GM21723 (cell line): ENCODE data around the gene RTRAF.

Experiments
- ATAC-seq: cut with Tn5 transposase; IDR thresholded peaks from one replicate; pipeline ENCODE4 v1.9.1; 2021; ENCODE audit warnings: mild to moderate bottlenecking, moderate library complexity; ENCODE audit not compliant: unreplicated experiment

The RTRAF gene

GRCh38 chr14:52048641-52049204, 59.4 kb downstream of the RTRAF start:
- no peak for ATAC-seq

GRCh38 chr14:52049271-52049670, 59.9 kb downstream of the RTRAF start:
- no peak for ATAC-seq

DNA sequence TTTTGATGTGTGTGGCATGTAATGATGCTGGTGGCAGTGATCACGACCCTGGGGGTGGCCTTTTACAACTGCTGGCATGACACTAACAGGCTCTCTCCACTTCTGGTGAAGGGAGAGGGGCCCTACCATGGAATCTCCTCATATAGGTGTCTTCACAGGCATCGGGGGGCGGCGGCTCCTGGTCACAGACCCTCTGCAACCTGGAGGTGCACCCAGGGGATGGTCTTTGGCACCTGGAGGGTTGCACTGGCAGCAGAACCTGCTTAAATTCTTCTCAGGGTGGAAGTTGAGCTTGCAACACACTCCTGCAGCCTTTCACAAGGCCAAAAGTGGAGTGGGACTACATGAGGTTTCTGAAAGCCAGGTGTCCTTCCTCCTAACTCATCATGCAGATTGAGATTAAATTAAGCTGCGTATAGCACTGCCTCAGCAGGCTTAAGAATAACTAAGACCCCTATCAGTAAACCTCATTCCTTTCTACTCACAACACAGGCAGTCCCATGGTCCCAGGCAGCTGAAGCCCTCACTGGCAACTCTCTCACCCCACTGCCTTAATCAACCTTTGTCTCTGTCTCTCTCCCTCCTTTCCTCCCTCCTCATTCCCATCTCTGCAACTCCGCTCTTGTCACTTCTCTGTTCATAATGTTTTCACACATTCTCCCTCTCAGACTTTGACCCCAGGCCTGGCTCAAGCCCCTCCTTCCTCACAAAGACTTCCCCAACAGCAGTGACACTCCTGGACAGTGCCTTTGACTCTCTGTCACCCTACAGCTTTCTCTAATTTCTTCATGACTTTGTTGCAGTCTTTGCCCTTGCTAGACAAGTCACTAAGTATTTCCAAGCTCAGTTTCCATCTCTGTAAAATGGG, 60.6 kb downstream of the RTRAF start:
- ATAC-seq: no peak

DNA sequence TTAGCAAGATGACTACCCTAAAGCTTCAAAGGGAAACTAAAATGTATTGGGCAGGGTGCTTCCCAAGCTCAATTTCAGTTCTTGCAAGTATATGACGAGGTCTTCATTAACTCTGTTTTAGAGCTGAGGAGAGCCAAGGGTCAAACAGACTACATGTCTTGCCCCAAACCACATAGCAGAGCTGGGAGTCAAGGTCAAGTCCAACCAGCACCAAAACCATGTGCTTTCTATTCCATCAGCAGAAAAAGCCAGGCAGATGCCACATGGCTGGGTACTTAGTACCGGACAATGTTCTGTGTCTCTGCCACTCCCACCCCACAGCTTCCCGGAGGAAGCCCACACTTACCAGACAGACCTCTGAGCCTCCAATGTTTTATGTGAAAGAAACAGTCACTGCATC, 61.9 kb downstream of the RTRAF start:
- no peak for ATAC-seq

DNA sequence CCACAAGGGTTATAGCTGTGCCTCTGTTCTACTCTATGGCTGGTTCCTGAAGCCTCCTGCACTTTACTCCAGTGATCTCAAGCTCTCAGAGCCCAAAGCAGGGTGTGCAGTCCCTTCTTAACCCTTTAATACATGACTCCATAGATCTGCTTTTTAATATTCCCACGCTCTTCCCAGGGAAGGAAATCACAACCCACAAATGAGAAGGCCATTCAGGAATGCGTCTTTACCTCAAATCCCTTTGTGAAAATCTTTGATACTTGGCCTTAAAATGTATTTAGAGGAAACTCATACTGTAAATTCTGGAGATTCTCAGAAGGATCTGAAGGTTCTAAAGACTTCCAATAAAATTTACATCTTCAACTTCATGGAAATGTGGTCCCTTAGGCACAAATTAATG, 62.5 kb downstream of the RTRAF start:
- ATAC-seq: no peak

DNA sequence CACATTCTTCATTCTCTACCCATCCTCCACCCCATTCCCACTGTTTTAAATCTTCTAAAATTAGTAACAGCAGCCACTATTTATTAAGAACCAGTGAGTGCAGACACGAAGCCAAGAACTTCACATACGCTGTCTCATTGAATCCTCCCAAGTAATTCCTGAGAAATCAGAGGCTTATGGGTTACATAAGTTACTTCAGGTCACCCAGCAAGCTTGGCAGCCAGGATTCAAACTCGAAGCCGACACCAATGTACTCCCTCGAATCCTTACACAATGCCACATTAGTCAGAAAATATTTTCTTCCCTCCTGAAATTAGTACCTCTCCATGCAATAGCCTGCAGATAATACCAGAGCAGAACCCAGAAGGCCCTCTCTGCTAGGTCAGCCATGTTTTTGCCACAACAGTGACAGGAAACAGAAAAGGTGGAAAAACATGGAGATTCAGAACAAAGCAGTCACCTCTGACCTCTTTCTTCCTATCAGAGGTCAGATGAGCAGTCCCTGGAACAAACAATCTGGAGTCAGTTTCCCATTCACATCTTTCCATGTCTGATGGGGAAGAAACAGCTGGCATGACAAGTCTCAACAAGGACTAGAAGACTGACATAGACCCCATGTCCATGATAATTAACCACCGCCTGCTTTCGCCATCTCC, 63.1 kb downstream of the RTRAF start:
- no peak for ATAC-seq

GRCh38 chr14:52053044-52053443, 63.7 kb downstream of the RTRAF start:
- ATAC-seq: no peak

GRCh38 chr14:52054678-52055077, 65.3 kb downstream of the RTRAF start:
- ATAC-seq: no peak

DNA sequence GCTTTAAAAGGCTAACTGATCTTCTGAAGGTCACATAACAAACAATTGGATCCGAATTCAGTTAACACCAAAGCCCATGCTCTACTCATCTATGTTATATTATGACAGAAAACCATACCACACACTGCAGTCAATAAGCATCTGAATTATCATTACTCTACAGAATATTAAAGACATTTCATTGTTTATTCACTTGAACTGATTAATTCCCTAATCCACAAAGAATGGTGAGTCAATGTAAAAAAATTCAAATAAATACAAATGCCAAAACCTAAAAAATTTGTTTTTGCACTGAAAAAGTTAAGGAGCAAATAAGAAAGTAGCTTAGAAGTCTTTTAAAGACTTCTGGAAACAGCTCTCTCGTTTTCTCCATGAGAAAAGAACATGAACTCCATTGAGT, 65.8 kb downstream of the RTRAF start:
- ATAC-seq: no peak

GRCh38 chr14:52058341-52058740, 69.0 kb downstream of the RTRAF start:
- ATAC-seq: no peak

- no peak for ATAC-seq
These were observed 70.3 kb downstream of the RTRAF start for GRCh38 chr14:52059649-52060048.

DNA sequence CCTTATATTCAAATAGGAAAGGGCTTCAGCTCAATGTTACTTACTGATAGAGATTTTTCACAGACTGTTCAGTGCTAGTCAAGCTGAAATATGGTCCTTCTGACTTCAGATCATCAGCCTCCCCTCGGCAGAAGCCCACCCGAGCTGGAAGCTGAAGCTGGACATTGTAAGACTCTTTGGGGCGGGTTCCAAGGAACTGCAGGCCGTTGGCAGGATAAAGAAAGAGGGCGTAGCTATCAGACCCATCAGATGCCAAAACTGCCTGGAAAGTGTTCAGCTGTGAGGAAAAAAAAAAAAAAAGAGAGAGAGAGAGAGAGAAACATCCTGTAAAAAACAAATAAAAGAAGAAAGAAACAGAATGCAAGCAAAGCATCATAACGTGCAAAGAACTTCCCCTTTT, 70.7 kb downstream of the RTRAF start:
- no peak for ATAC-seq
